Measurements from ENCODE around the gene MCEMP1.

- no peak for TF ChIP-seq CTCF (IDR thresholded peaks at IDR 0.05)
- no peak for TF ChIP-seq POLR2A (IDR thresholded peaks at IDR 0.05)
These were observed 4.4 kb upstream of the MCEMP1 start for GRCh38 chr19:7672522-7672921.

Measured in transverse colon (tissue), 3 donors.